ENCODE measurements around the gene PDIA2. TPM values are rescaled to one million over a fixed set of nuclear protein-coding genes. Genes with fewer than 3 reads are reported as not detected.

The PDIA2 gene
- total and polyA plus RNA-seq, 2 donors (not counting 3 experiments of a cell fraction or from before 2014, with no cell fraction given) = 0.63 TPM; not detected in 1

GRCh38 chr16:262121-262745 lies 20.7 kb upstream of the PDIA2 start:
- Histone ChIP-seq H3K9me1 (replicated peaks; ENCODE audit: control insufficient read depth, extremely low read depth, insufficient read depth, low read length) (no peaks in the 10 kb centered on the region), H3K27ac (ENCODE audit: insufficient read depth, low read depth, low read length) (no peak overlapping the region), H3K4me1 (ENCODE audit: control insufficient read depth, extremely low read depth, insufficient read depth, low read length) (no peaks in the 10 kb centered on the region), H3K4me2 (ENCODE audit: insufficient read depth, low read length) (no peak overlapping the region), H3K27me3 (ENCODE audit: control insufficient read depth in 2 of 2, insufficient read depth in 2 of 2, low read length in 2 of 2) (no peaks in the 10 kb centered on the region), H2AFZ (ENCODE audit: low read depth, low read length) (no peak overlapping the region), H3K9me3 (replicated peaks; ENCODE audit: control insufficient read depth, insufficient read depth, low read length) (no peaks in the 10 kb centered on the region), H3K36me3 (ENCODE audit: control insufficient read depth in 2 of 2, extremely low read depth in 1 of 2, insufficient read depth in 2 of 2, low read length in 2 of 2) (peaks cover 0 to 20% of the 10 kb centered on the region in 2 experiments), H3K9ac (replicated peaks; ENCODE audit: extremely low read depth, insufficient read depth, low read length) (no peak overlapping the region), H3K79me2 (ENCODE audit: control insufficient read depth, insufficient read depth, low read length) (no peaks in the 10 kb centered on the region), H4K20me1 (replicated peaks; ENCODE audit: control insufficient read depth, extremely low read depth, insufficient read depth, low read length) (no peaks in the 10 kb centered on the region), H3K4me3 (replicated peaks in 1 of 3; ENCODE audit: insufficient read depth in 1 of 3, low read depth in 1 of 3, low read length in 3 of 3) (no peak overlapping the region)
- dilution Hi-C loops (cut with MboI; ENCODE audit: extremely low pct_ligation_motif_present, low sequenced_read_pairs) = no loop called here
- POLR2A ChIA-PET = no interaction called here
- TF ChIP-seq MYC (IDR thresholded peaks at IDR 0.05; ENCODE audit: low read depth, low read length) (no peak), JUN (IDR thresholded peaks at IDR 0.05; ENCODE audit: borderline replicate concordance, insufficient read depth, insufficient read length, low read depth) (no peak), EZH2 (IDR thresholded peaks at IDR 0.05; ENCODE audit: borderline replicate concordance, low read depth, low read length, severe bottlenecking) (no peak), FOS (IDR thresholded peaks at IDR 0.05; ENCODE audit: borderline replicate concordance, insufficient read depth, low read length) (no peak), POLR2AphosphoS5 (IDR thresholded peaks at IDR 0.05; ENCODE audit: insufficient read depth, low read depth, low read length) (no peak), CTCF (IDR thresholded peaks at IDR 0.05; ENCODE audit: extremely low read depth in 1 of 2, insufficient read depth in 1 of 2, low read depth in 1 of 2, low read length in 2 of 2) (no peak), POLR2A (IDR thresholded peaks at IDR 0.05; ENCODE audit: low read depth, low read length) (no peak), GATA2 (IDR thresholded peaks at IDR 0.05; ENCODE audit: insufficient read depth, insufficient read length, low read depth, low read length) (no peak)
- TF ChIP-seq, protein P1, sequence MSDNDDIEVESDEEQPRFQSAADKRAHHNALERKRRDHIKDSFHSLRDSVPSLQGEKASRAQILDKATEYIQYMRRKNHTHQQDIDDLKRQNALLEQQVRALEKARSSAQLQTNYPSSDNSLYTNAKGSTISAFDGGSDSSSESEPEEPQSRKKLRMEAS (IDR thresholded peaks at IDR 0.05; ENCODE audit: insufficient read depth, insufficient read length) = no peak
- intact Hi-C loops (cut with micrococcal nuclease) = no loop called here
- no TSS peak for BruUV-seq (replicated peaks)
- CTCF ChIA-PET = no interaction called here
- FAIRE-seq (no peak), DNase-seq (ENCODE audit: low read depth, low spot score) (no peak)
